OCI-LY3 (cell line): ENCODE measurements around the gene THRSP.
"Not testable (repeated sequence)": the region's sequence is repeated elsewhere in the genome, so short reads cannot be mapped to it uniquely, and the experiment has no call there.

Source experiments
- H2AFZ ChIP-seq: fragments of 200-600, 300-600 bp; shearing (Covaris generic); 2 replicates; pipeline ENCODE4 v1.6.0; 2014; ENCODE audit warnings: antibody characterized with exemption, low read depth, low read length
- H3K27ac ChIP-seq: fragments of 200-600, 300-600 bp; sonication (generic); 2 replicates; pipeline ENCODE4 v1.5.1; 2014; ENCODE audit warnings: mild to moderate bottlenecking, low read length, moderate library complexity, mixed read lengths
- H3K27me3 ChIP-seq: fragments of 200-600, 300-600 bp; sonication (generic); 2 replicates; pipeline ENCODE4 v1.6.1; 2014; ENCODE audit warnings: low read depth, low read length, mixed read lengths
- H3K36me3 ChIP-seq: fragments of 200-600, 300-600 bp; sonication (generic); replicated peaks from 2 replicates; pipeline ENCODE3; 2014; ENCODE audit warnings: low read depth, low read length, mixed read lengths
- H3K4me1 ChIP-seq: fragments of 300-600, 200-600 bp; sonication (generic); 2 replicates; pipeline ENCODE4 v1.6.1; 2014; ENCODE audit warnings: low read length, mixed read lengths
- H3K4me2 ChIP-seq: fragments of 200-600, 300-600 bp; sonication (generic); 2 replicates; pipeline ENCODE4 v1.6.1; 2014; ENCODE audit warnings: low read length, mixed read lengths
- H3K4me3 ChIP-seq: fragments of 300-600, 200-600 bp; sonication (generic); 2 replicates; pipeline ENCODE4 v1.5.1; 2014; ENCODE audit warnings: antibody characterized with exemption, mild to moderate bottlenecking, low read length, moderate library complexity
- H3K79me2 ChIP-seq: fragments of 300-600, 200-600 bp; shearing (Covaris generic); 2 replicates; pipeline ENCODE4 v1.6.1; 2014; ENCODE audit warnings: mild to moderate bottlenecking, low read length, mixed read lengths
- H3K9ac ChIP-seq: fragments of 300-600, 200-600 bp; shearing (Covaris generic); 2 replicates; pipeline ENCODE4 v1.6.0; 2014; ENCODE audit warnings: mild to moderate bottlenecking, low read length, moderate library complexity
- H3K9me3 ChIP-seq: fragments of 200-600, 300-600 bp; shearing (Covaris generic); 2 replicates; pipeline ENCODE4 v1.6.1; 2014; ENCODE audit warnings: low read length, mixed read lengths; ENCODE audit not compliant: insufficient read depth
- H4K20me1 ChIP-seq: fragments of 200-600, 300-600 bp; sonication (generic); 2 replicates; pipeline ENCODE4 v1.6.1; 2016; ENCODE audit warnings: low read length, mixed read lengths; ENCODE audit not compliant: insufficient read depth
- CTCF ChIP-seq: fragments of 200-600, 300-600 bp; sonication (generic); IDR thresholded peaks from 2 replicates; pipeline ENCODE4 v1.5.1; 2014; ENCODE audit warnings: antibody characterized with exemption, low read length, low read depth
- EZH2phosphoT487 ChIP-seq: fragments of 200-600 bp; shearing (Covaris generic); IDR thresholded peaks from 2 replicates; pipeline ENCODE4 v1.6.1; 2018; ENCODE audit warnings: antibody characterized with exemption, mixed run types, low read depth

The THRSP gene

GRCh38 chr11:78063440-78064181, at the start of gene THRSP:
Gene THRSP (plus strand): TSS chr11:78063861. CDS start chr11:78063882, 21 bp downstream.
- Histone ChIP-seq H4K20me1 (no peaks in the 10 kb centered on the region), H3K27ac (no peak within 1 kb of the TSS)

GRCh38 chr11:78014937-78015520, 48.6 kb upstream of the THRSP start:
- H3K4me3 ChIP-seq, H2AFZ ChIP-seq, H3K27me3 ChIP-seq, H3K27ac ChIP-seq, H3K36me3 ChIP-seq, H3K4me1 ChIP-seq, H3K9ac ChIP-seq, H3K79me2 ChIP-seq, H4K20me1 ChIP-seq, H3K9me3 ChIP-seq: not testable (repeated sequence)
- 0 out of 2 replicates have a peak overlapping the region, but pooled peaks have one; percentile 0 for H3K4me2 ChIP-seq

More at GRCh38 chr11:78063440-78064181, at the start of gene THRSP:
- Histone ChIP-seq H3K79me2 (no peaks in the 10 kb centered on the region), H3K4me3 (no peak within 1 kb of the TSS), H3K36me3 (peaks cover 12% of the 10 kb centered on the region), H3K4me2 (no peak within 1 kb of the TSS), H3K4me1 (no peaks in the 10 kb centered on the region), H3K27me3 (no peaks in the 10 kb centered on the region), H3K9ac (no peak within 1 kb of the TSS), H2AFZ (no peak within 1 kb of the TSS), H3K9me3 (no peaks in the 10 kb centered on the region)
- TF ChIP-seq EZH2phosphoT487 (no peak), CTCF (no peak)

- TF ChIP-seq CTCF (no peak), EZH2phosphoT487 (no peak)
- Histone ChIP-seq H4K20me1 (no peaks in the 10 kb centered on the region), H3K27me3 (no peaks in the 10 kb centered on the region), H3K79me2 (no peaks in the 10 kb centered on the region), H2AFZ (no peak overlapping the region), H3K9ac (no peak overlapping the region), H3K4me2 (no peak overlapping the region), H3K9me3 (no peaks in the 10 kb centered on the region), H3K4me3 (no peak overlapping the region), H3K36me3 (no peaks in the 10 kb centered on the region), H3K4me1 (peaks cover 7% of the 10 kb centered on the region), H3K27ac (no peak overlapping the region)
Observed at GRCh38 chr11:78015878-78016277, 47.8 kb upstream of the THRSP start.

GRCh38 chr11:78019808-78020207, 43.9 kb upstream of the THRSP start:
- peaks cover 10% of the 10 kb centered on the region for H3K4me1 ChIP-seq
- H3K79me2 ChIP-seq: no peaks in the 10 kb centered on the region
- H3K9me3 ChIP-seq: no peaks in the 10 kb centered on the region
- no peak overlapping the region for H2AFZ ChIP-seq
- H4K20me1 ChIP-seq: no peaks in the 10 kb centered on the region
- H3K4me3 ChIP-seq: no peak overlapping the region
- H3K27me3 ChIP-seq: 0 out of 2 replicates have a peak, but pooled peaks cover 3% of the 10 kb centered on the region
- H3K4me2 ChIP-seq: no peak overlapping the region
- no peak overlapping the region for H3K9ac ChIP-seq
- no peak overlapping the region for H3K27ac ChIP-seq
- TF ChIP-seq CTCF (no peak), EZH2phosphoT487 (no peak)
- H3K36me3 ChIP-seq: no peaks in the 10 kb centered on the region
